K562 (cell line): ENCODE data around the gene XPNPEP3. TPM values are rescaled to one million over a fixed set of nuclear protein-coding genes. Genes with fewer than 3 reads are reported as not detected.
A peak's percentile ranks its signal among the peaks of the same experiment; 100 is the strongest.

Source experiments
- NCOA2 ChIP-seq, 2 experiments: fragments of 450-650 bp; IDR thresholded peaks; 2 replicates each; pipeline ENCODE4 v1.6.1; 2018; ENCODE audit warnings: mild to moderate bottlenecking in 2 of 2, moderate library complexity in 1 of 2; ENCODE audit not compliant: partially characterized antibody in 2 of 2
- SMC3 ChIP-seq: conservative IDR thresholded peaks from 2 replicates; pipeline ENCODE4 v1.6.1; 2011; ENCODE audit warnings: low read depth, low read length, improper control_type of control experiment; ENCODE audit not compliant: insufficient read depth
- ZNF3 ChIP-seq: fragments of 250-450 bp; sonication (Bioruptor Pico); IDR thresholded peaks from 2 replicates; pipeline ENCODE4 v1.5.0; 2021; ENCODE audit warnings: mild to moderate bottlenecking, moderate library complexity
- polyA plus RNA-seq, 8 experiments: library from polyadenylated mRNA; depleted of rRNA in 4 of 8; stranded (reverse) in 5 of 8; unstranded in 3 of 8; fragments of >200 nt; fragmentation: Nextera tagmentation in 2 of 8; fragmentation: Illumina TruSeq in 1 of 8; extraction: Ambion mirVana in 2 of 8; extraction: Trizol in 1 of 8; gene quantifications; 2 replicates each; pipeline versions ENCODE4 v1.2.1 to v1.2.3, GENCODE V29; 2011 to 2014; ENCODE audit warnings: inconsistent platforms in 1 of 8, missing spikeins in 1 of 8
- total RNA-seq, 7 experiments: library from RNA; depleted of rRNA in 6 of 7; stranded (reverse); fragments of >200 nt in 6 of 7; fragmentation: Illumina TruSeq in 2 of 7; extraction: Trizol in 2 of 7; gene quantifications; 2 replicates each; pipeline versions ENCODE4 v1.2.1 to v1.2.3, GENCODE V29; 2011 to 2021; ENCODE audit warnings: low replicate concordance in 1 of 7
- TF ChIP-seq, protein P1 (sequence below): fragments of 250-450 bp; sonication (Bioruptor Pico); IDR thresholded peaks from 2 replicates; pipeline ENCODE4 v1.9.0; 2021; ENCODE audit warnings: mild to moderate bottlenecking
- TF ChIP-seq, protein P2 (sequence below), 2 experiments: fragments of 450-650 bp; IDR thresholded peaks; 2 replicates each; pipeline ENCODE4 v1.6.1; 2016; ENCODE audit warnings: mild to moderate bottlenecking in 2 of 2, borderline replicate concordance in 1 of 2, low read depth in 1 of 2, moderate library complexity in 1 of 2
- TF ChIP-seq, protein P3 (sequence below), 2 experiments: fragments of 450-650 bp; formaldehyde crosslinking in 1 of 2; IDR thresholded peaks; 2 replicates each; pipeline versions ENCODE4 v1.4.0 to v1.6.1; 2014 to 2020; ENCODE audit warnings: mild to moderate bottlenecking in 2 of 2, borderline replicate concordance in 1 of 2, low read depth in 1 of 2
- TF ChIP-seq, protein P4 (sequence below): sonication (generic); formaldehyde crosslinking; IDR thresholded peaks from 2 replicates; pipeline ENCODE4 v1.8.0; 2022; ENCODE audit warnings: mild to moderate bottlenecking, missing genetic modification reagents

Gene XPNPEP3
- total and polyA plus RNA-seq, 9 of the 15 experiments (the other 6 are each of a cell fraction or from before 2014, with no cell fraction given) = 9.1 to 22.6 (median 15.6) TPM

DNA sequence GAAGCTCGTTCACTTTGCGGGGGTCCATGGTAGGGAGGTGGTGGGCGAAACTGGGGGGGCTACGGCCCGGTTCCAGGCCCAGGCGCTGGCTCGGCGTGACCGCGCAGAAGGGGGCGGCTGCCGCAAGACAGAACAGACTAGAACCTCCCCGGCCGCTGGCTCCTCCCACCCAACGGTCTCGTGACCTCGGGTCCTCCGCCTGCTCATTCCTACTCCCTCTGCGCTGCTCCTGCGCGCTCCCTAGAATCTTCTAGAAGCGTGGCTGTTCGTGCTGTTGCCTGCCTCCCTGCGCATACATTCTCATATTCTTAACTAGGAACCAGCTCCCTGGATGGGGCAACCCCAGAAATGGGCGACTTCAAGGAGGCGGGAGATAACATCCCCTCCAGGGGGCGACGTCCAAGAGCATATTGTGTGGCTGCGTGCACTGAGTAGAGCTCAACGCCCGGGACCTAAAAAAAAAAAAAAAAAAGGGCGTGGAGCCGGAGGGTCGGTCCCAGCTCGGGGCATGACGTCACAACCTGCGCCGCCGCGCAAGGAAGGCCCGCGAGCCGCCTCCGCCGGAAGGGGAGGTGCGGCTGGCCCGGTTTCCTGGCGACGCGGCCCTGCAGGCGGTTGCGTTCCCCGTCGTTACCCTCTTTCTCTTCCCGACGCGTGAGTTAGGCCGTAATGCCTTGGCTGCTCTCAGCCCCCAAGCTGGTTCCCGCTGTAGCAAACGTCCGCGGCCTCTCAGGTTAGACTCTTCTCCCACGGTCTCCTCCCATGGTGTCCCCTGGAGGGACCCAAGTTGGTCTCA, at the start of gene XPNPEP3, which contains the start of gene ST13 (continued):
- TF ChIP-seq NCOA2 (IDR thresholded peaks at IDR 0.05; ENCODE audit: partially characterized antibody in 2 of 2) = peak in 1 of 2 experiments; percentile 96
- TF ChIP-seq, protein P1, sequence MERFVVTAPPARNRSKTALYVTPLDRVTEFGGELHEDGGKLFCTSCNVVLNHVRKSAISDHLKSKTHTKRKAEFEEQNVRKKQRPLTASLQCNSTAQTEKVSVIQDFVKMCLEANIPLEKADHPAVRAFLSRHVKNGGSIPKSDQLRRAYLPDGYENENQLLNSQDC (CRISPR knock-in tag) = no peak
- TF ChIP-seq, protein P2, sequence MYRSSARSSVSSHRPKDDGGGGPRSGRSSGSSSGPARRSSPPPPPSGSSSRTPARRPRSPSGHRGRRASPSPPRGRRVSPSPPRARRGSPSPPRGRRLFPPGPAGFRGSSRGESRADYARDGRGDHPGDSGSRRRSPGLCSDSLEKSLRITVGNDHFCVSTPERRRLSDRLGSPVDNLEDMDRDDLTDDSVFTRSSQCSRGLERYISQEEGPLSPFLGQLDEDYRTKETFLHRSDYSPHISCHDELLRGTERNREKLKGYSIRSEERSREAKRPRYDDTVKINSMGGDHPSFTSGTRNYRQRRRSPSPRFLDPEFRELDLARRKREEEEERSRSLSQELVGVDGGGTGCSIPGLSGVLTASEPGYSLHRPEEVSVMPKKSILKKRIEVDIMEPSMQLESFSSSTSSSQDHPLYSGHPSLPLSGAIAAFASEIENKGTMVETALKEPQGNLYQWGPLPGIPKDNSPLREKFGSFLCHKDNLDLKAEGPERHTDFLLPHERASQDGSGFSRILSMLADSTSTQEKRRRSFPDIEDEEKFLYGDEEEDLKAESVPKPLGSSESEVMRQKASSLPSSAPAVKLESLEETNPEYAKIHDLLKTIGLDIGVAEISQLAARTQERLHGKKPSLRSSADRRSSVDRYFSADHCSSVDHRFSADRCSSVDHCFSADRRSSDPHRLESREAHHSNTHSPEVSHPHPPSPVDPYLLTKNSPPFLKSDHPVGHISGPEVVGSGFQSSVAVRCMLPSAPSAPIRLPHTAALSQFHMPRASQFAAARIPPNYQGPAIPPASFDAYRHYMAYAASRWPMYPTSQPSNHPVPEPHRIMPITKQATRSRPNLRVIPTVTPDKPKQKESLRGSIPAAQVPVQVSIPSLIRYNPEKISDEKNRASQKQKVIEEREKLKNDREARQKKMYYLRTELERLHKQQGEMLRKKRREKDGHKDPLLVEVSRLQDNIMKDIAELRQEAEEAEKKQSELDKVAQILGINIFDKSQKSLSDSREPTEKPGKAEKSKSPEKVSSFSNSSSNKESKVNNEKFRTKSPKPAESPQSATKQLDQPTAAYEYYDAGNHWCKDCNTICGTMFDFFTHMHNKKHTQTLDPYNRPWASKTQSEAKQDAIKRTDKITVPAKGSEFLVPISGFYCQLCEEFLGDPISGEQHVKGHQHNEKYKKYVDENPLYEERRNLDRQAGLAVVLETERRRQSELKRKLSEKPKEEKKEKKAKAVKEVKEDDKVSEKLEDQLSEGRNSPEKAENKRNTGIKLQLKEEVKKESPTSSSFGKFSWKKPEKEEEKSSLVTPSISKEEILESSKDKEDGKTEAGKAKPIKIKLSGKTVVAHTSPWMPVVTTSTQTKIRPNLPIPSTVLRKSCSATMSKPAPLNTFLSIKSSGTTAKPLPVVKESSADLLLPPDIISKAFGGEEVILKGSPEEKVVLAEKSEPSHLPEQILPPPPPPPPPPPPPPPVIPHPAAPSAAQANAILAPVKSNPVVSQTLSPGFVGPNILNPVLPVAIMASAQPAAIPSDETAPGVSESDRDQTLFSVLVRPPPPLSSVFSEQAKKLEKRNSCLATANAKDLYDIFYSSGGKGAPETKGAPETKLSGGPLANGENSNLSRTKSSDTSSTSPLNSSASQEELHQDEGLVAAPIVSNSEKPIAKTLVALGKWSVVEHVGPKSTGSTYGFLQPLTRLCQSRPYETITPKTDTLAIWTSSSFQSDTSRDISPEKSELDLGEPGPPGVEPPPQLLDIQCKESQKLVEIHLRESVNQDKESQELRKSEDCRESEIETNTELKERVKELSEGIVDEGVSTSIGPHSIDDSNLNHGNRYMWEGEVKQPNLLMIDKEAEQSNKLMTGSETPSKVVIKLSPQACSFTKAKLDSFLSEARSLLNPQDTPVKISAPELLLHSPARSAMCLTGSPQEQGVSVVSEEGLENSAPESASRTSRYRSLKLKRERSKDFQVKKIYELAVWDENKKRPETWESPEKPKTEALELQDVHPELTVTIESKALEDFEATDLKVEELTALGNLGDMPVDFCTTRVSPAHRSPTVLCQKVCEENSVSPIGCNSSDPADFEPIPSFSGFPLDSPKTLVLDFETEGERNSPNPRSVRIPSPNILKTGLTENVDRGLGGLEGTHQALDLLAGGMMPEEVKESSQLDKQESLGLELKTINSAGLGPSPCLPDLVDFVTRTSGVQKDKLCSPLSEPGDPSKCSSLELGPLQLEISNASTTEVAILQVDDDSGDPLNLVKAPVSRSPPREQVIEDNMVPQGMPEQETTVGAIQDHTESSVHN (IDR thresholded peaks at IDR 0.05; ENCODE audit: borderline replicate concordance in 1 of 2, low read depth in 1 of 2) = no peak
- TF ChIP-seq ZNF3 (CRISPR knock-in tag) = no peak
- no peak for TF ChIP-seq SMC3
- TF ChIP-seq, protein P3, sequence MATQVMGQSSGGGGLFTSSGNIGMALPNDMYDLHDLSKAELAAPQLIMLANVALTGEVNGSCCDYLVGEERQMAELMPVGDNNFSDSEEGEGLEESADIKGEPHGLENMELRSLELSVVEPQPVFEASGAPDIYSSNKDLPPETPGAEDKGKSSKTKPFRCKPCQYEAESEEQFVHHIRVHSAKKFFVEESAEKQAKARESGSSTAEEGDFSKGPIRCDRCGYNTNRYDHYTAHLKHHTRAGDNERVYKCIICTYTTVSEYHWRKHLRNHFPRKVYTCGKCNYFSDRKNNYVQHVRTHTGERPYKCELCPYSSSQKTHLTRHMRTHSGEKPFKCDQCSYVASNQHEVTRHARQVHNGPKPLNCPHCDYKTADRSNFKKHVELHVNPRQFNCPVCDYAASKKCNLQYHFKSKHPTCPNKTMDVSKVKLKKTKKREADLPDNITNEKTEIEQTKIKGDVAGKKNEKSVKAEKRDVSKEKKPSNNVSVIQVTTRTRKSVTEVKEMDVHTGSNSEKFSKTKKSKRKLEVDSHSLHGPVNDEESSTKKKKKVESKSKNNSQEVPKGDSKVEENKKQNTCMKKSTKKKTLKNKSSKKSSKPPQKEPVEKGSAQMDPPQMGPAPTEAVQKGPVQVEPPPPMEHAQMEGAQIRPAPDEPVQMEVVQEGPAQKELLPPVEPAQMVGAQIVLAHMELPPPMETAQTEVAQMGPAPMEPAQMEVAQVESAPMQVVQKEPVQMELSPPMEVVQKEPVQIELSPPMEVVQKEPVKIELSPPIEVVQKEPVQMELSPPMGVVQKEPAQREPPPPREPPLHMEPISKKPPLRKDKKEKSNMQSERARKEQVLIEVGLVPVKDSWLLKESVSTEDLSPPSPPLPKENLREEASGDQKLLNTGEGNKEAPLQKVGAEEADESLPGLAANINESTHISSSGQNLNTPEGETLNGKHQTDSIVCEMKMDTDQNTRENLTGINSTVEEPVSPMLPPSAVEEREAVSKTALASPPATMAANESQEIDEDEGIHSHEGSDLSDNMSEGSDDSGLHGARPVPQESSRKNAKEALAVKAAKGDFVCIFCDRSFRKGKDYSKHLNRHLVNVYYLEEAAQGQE (IDR thresholded peaks at IDR 0.05; ENCODE audit: borderline replicate concordance) = peak; percentile 32; the same call in 1 of the 2 replicates
- TF ChIP-seq, protein P3 (CRISPR knock-in tag; IDR thresholded peaks at IDR 0.05; ENCODE audit: low read depth) = no peak
- TF ChIP-seq, protein P4, sequence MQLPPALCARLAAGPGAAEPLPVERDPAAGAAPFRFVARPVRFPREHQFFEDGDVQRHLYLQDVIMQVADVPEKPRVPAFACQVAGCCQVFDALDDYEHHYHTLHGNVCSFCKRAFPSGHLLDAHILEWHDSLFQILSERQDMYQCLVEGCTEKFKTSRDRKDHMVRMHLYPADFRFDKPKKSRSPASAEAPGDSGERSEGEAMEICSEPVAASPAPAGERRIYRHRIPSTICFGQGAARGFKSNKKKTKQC (CRISPR knock-in tag) = peak; percentile 58
